ENCODE data around the gene MEG3. TPM values are rescaled to one million over a fixed set of nuclear protein-coding genes. Genes with fewer than 3 reads are reported as not detected.

MEG3 gene
- total and polyA plus RNA-seq, 2 experiments from 2014 or later = not detected

DNA sequence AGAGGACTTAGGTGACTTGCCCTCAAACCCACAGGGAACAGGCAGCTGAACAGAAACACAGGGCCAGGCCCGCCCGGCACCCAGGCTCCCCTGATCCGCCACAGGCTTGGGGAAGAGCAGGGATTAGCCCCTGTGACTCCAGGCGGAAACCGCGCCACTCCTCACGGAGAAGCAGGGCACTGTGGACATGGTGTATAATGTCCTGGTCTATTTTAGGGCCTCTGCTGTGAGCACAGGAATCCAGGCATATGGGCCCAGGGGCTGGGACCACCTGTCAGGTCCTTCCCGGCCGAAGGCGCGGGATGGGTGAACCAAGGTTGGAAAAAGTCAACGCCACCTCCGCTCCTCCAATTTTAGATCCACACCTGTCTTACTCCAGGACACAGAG, 34.6 kb upstream of the MEG3 start (continued):
- TF ChIP-seq POLR2AphosphoS5 (IDR thresholded peaks at IDR 0.05; ENCODE audit: low read depth) (no peak), ZNF114 (CRISPR knock-in tag; IDR thresholded peaks at IDR 0.05) (no peak)
- TF ChIP-seq, protein P1, sequence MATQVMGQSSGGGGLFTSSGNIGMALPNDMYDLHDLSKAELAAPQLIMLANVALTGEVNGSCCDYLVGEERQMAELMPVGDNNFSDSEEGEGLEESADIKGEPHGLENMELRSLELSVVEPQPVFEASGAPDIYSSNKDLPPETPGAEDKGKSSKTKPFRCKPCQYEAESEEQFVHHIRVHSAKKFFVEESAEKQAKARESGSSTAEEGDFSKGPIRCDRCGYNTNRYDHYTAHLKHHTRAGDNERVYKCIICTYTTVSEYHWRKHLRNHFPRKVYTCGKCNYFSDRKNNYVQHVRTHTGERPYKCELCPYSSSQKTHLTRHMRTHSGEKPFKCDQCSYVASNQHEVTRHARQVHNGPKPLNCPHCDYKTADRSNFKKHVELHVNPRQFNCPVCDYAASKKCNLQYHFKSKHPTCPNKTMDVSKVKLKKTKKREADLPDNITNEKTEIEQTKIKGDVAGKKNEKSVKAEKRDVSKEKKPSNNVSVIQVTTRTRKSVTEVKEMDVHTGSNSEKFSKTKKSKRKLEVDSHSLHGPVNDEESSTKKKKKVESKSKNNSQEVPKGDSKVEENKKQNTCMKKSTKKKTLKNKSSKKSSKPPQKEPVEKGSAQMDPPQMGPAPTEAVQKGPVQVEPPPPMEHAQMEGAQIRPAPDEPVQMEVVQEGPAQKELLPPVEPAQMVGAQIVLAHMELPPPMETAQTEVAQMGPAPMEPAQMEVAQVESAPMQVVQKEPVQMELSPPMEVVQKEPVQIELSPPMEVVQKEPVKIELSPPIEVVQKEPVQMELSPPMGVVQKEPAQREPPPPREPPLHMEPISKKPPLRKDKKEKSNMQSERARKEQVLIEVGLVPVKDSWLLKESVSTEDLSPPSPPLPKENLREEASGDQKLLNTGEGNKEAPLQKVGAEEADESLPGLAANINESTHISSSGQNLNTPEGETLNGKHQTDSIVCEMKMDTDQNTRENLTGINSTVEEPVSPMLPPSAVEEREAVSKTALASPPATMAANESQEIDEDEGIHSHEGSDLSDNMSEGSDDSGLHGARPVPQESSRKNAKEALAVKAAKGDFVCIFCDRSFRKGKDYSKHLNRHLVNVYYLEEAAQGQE (IDR thresholded peaks at IDR 0.05; ENCODE audit: unreplicated experiment) = no peak

- Histone ChIP-seq H3K36me3 (ENCODE audit: insufficient read depth) (no peaks in the 10 kb centered on the region), H4K20me1 (replicated peaks; ENCODE audit: insufficient read depth) (no peaks in the 10 kb centered on the region), H3K4me1 (ENCODE audit: insufficient read depth) (no peaks in the 10 kb centered on the region), H2AFZ (no peak overlapping the region), H3K27me3 (ENCODE audit: insufficient read depth) (no peaks in the 10 kb centered on the region), H3K9me2 (ENCODE audit: insufficient read depth) (no peaks in the 10 kb centered on the region), H3F3A (replicated peaks; ENCODE audit: low read depth) (no peaks in the 10 kb centered on the region), H3K79me2 (replicated peaks; ENCODE audit: insufficient read depth) (no peaks in the 10 kb centered on the region), H3K4me3 (no peak overlapping the region), H3K4me2 (no peak overlapping the region), H3K27ac (ENCODE audit: low read depth) (no peak overlapping the region)
- Mint-ChIP-seq H3K36me3 (ENCODE audit: low read depth) (no peaks in the 10 kb centered on the region), H3K4me3 (no peak overlapping the region), H3K27ac (no peak overlapping the region), H3K27me3 (ENCODE audit: insufficient read depth, low read depth, poor library complexity) (peaks cover 3% of the 10 kb centered on the region), H3K4me1 (peaks cover 10% of the 10 kb centered on the region), H3K9me3 (no peaks in the 10 kb centered on the region; the same call in 2 of the 3 replicates)
- ATAC-seq (no peak), DNase-seq (ENCODE audit: low spot score) (no peak)
- TF ChIP-seq ZNF114 (CRISPR knock-in tag; IDR thresholded peaks at IDR 0.05) (no peak), NANOG (IDR thresholded peaks at IDR 0.05; ENCODE audit: borderline replicate concordance) (no peak), EZH2phosphoT487 (IDR thresholded peaks at IDR 0.05; ENCODE audit: unreplicated experiment) (no peak), POLR2AphosphoS5 (IDR thresholded peaks at IDR 0.05; ENCODE audit: low read depth) (no peak), ETS1 (IDR thresholded peaks at IDR 0.05) (no peak), EZH2 (IDR thresholded peaks at IDR 0.05; ENCODE audit: low read depth, unreplicated experiment) (no peak), CREB1 (CRISPR knock-in tag; IDR thresholded peaks at IDR 0.05; ENCODE audit: low read depth) (no peak), ZNF331 (CRISPR knock-in tag; IDR thresholded peaks at IDR 0.05; ENCODE audit: low read depth) (no peak), STAT1 (IDR thresholded peaks at IDR 0.05; ENCODE audit: unreplicated experiment) (no peak), ZNF462 (CRISPR knock-in tag; IDR thresholded peaks at IDR 0.05) (no peak)
- TF ChIP-seq, protein P1 (IDR thresholded peaks at IDR 0.05; ENCODE audit: unreplicated experiment) = no peak
Measured at GRCh38 chr14:100791995-100792394, 33.9 kb upstream of the MEG3 start.

Measured in GM23338 (cell line).